H9 (cell line): Measurements from ENCODE around the gene OSBPL1A. TPM values are rescaled to one million over a fixed set of nuclear protein-coding genes. Genes with fewer than 3 reads are reported as not detected.
A peak's percentile ranks its signal among the peaks of the same experiment; 100 is the strongest.

Experiments used
- DNase-seq: peaks from one replicate; pipeline ENCODE4 v3.0.0-alpha.2; 2017
- H2AFZ ChIP-seq: one replicate; pipeline ENCODE4 v1.6.1; 2013; ENCODE audit warnings: mild to moderate bottlenecking, low read length, control low read depth, moderate library complexity
- H2AK5ac ChIP-seq: 2 replicates; pipeline ENCODE4 v1.6.1; 2013; ENCODE audit warnings: low read length, control low read depth, mixed read lengths; ENCODE audit not compliant: insufficient read length
- H2BK120ac ChIP-seq: one replicate; pipeline ENCODE4 v1.6.1; 2013; ENCODE audit warnings: low read depth, mild to moderate bottlenecking, low read length, control low read depth, inconsistent platforms; ENCODE audit not compliant: poor library complexity, severe bottlenecking
- H2BK12ac ChIP-seq: 2 replicates; pipeline ENCODE4 v1.6.1; 2013; ENCODE audit warnings: low read length, control low read depth, mixed read lengths, low read depth; ENCODE audit not compliant: insufficient read length
- H2BK15ac ChIP-seq: 2 replicates; pipeline ENCODE4 v1.6.1; 2013; ENCODE audit warnings: low read depth, low read length, control low read depth
- H2BK20ac ChIP-seq: one replicate; pipeline ENCODE4 v1.6.1; 2013; ENCODE audit warnings: low read depth, mild to moderate bottlenecking, low read length, control low read depth, inconsistent platforms; ENCODE audit not compliant: poor library complexity, severe bottlenecking
- H2BK5ac ChIP-seq: 2 replicates; pipeline ENCODE4 v1.6.1; 2013; ENCODE audit warnings: low read length, control low read depth, mixed read lengths; ENCODE audit not compliant: insufficient read length
- H3K14ac ChIP-seq: 2 replicates; pipeline ENCODE4 v1.6.1; 2013; ENCODE audit warnings: low read length, control low read depth; ENCODE audit not compliant: insufficient read depth
- H3K18ac ChIP-seq: 2 replicates; pipeline ENCODE4 v1.6.1; 2013; ENCODE audit warnings: low read depth, mild to moderate bottlenecking, mixed read lengths, low read length, control low read depth; ENCODE audit not compliant: insufficient read length
- H3K23ac ChIP-seq: 2 replicates; pipeline ENCODE4 v1.6.1; 2013; ENCODE audit warnings: low read length, control low read depth, mixed read lengths, low read depth; ENCODE audit not compliant: insufficient read length
- H3K23me2 ChIP-seq: 2 replicates; pipeline ENCODE4 v1.6.1; 2013; ENCODE audit warnings: low read depth, mild to moderate bottlenecking, mixed read lengths, low read length, control low read depth; ENCODE audit not compliant: insufficient read length, poor library complexity, severe bottlenecking
- H3K27ac ChIP-seq: 2 replicates; pipeline ENCODE4 v1.5.1; 2013; ENCODE audit warnings: low read length, control low read depth, mixed read lengths, low read depth; ENCODE audit not compliant: insufficient read length
- H3K27me3 ChIP-seq: 2 replicates; pipeline ENCODE4 v1.6.1; 2013; ENCODE audit warnings: low read length, control low read depth, inconsistent platforms; ENCODE audit not compliant: insufficient read depth
- H3K4ac ChIP-seq: 2 replicates; pipeline ENCODE4 v1.6.1; 2013; ENCODE audit warnings: low read depth, mild to moderate bottlenecking, control low read depth, inconsistent platforms, low read length, moderate library complexity
- H3K4me1 ChIP-seq: 2 replicates; pipeline ENCODE4 v1.6.1; 2013; ENCODE audit warnings: low read length, control low read depth, inconsistent platforms; ENCODE audit not compliant: insufficient read depth
- H3K4me2 ChIP-seq: 2 replicates; pipeline ENCODE4 v1.6.1; 2013; ENCODE audit warnings: low read length, control low read depth, mixed read lengths; ENCODE audit not compliant: insufficient read length, insufficient read depth
- H3K56ac ChIP-seq: 2 replicates; pipeline ENCODE4 v1.6.1; 2013; ENCODE audit warnings: low read depth, mild to moderate bottlenecking, mixed read lengths, low read length, control low read depth; ENCODE audit not compliant: insufficient read length
- H3K79me1 ChIP-seq: 2 replicates; pipeline ENCODE4 v1.6.1; 2013; ENCODE audit warnings: low read depth, mild to moderate bottlenecking, moderate library complexity, low read length, control low read depth, inconsistent platforms; ENCODE audit not compliant: insufficient read depth, poor library complexity, severe bottlenecking
- H3K79me2 ChIP-seq: 2 replicates; pipeline ENCODE4 v1.6.1; 2013; ENCODE audit warnings: low read length, control low read depth, inconsistent platforms; ENCODE audit not compliant: insufficient read depth
- H3K9ac ChIP-seq: 2 replicates; pipeline ENCODE4 v1.6.1; 2013; ENCODE audit warnings: low read length, control low read depth, mixed read lengths; ENCODE audit not compliant: insufficient read length; ENCODE audit errors: extremely low read depth
- H3K9me3 ChIP-seq: one replicate; pipeline ENCODE4 v1.6.1; 2013; ENCODE audit warnings: low read depth, low read length, inconsistent platforms; ENCODE audit not compliant: control insufficient read depth
- H3T11ph ChIP-seq: one replicate; pipeline ENCODE4 v1.6.1; 2013; ENCODE audit warnings: mild to moderate bottlenecking, low read length, control low read depth, inconsistent platforms
- H4K20me1 ChIP-seq: one replicate; pipeline ENCODE4 v1.6.1; 2013; ENCODE audit not compliant: control insufficient read depth, insufficient read length, insufficient read depth
- H4K5ac ChIP-seq: 2 replicates; pipeline ENCODE4 v1.6.1; 2013; ENCODE audit warnings: low read depth, mild to moderate bottlenecking, mixed read lengths, low read length, control low read depth; ENCODE audit not compliant: insufficient read length
- H4K8ac ChIP-seq: replicated peaks from 2 replicates; pipeline ENCODE4 v1.6.1; 2013; ENCODE audit warnings: low read length, control low read depth, mixed read lengths, low read depth; ENCODE audit not compliant: insufficient read length
- H4K91ac ChIP-seq: 2 replicates; pipeline ENCODE4 v1.6.1; 2013; ENCODE audit warnings: low read depth, mild to moderate bottlenecking, moderate library complexity, mixed read lengths, low read length, control low read depth; ENCODE audit not compliant: insufficient read length
- H3K27ac Mint-ChIP-seq, 3 experiments: 2 replicates in 2 of 3; 3 replicates in 1 of 3; pipeline ENCODE4 v1.8.0; 2020 to 2021; ENCODE audit warnings: mixed read lengths in 3 of 3, mild to moderate bottlenecking in 1 of 3, moderate library complexity in 1 of 3
- H3K27me3 Mint-ChIP-seq: 2 replicates; pipeline ENCODE4 v1.8.0; 2021; ENCODE audit warnings: low read depth, mild to moderate bottlenecking, moderate library complexity, mixed read lengths
- H3K36me3 Mint-ChIP-seq, 3 experiments: 2 replicates in 2 of 3; 3 replicates in 1 of 3; pipeline ENCODE4 v1.8.0; 2020 to 2021; ENCODE audit warnings: low read depth in 3 of 3, mixed read lengths in 3 of 3; ENCODE audit not compliant: insufficient read depth in 1 of 3
- H3K4me1 Mint-ChIP-seq, 2 experiments: 2 replicates each; pipeline ENCODE4 v1.8.0; 2020; ENCODE audit warnings: mixed read lengths in 2 of 2
- H3K4me3 Mint-ChIP-seq, 2 experiments: 2 replicates in 1 of 2; 3 replicates in 1 of 2; pipeline ENCODE4 v1.8.0; 2020 to 2021; ENCODE audit warnings: mild to moderate bottlenecking in 2 of 2, mixed read lengths in 2 of 2, moderate library complexity in 1 of 2
- H3K9me3 Mint-ChIP-seq, 2 experiments: 2 replicates in 1 of 2; 3 replicates in 1 of 2; pipeline ENCODE4 v1.8.0; 2020; ENCODE audit warnings: mild to moderate bottlenecking in 2 of 2, mixed read lengths in 2 of 2, moderate library complexity in 1 of 2
- WGBS: extraction: QIAGEN DNeasy Blood & Tissue Kit; methylation state at CpG from one replicate; pipeline ENCODE4 v1.1.7; 2013; ENCODE audit warnings: missing lambda C conversion rate, low lambda C conversion rate, mixed read lengths; ENCODE audit not compliant: insufficient read length; ENCODE audit errors: extremely low coverage; 5-methylcytosine and 5-hydroxymethylcytosine counted together
- total RNA-seq: library from RNA; stranded (reverse); gene quantifications from 2 replicates; pipeline ENCODE4 v1.2.1, GENCODE V29; 2021
- TF ChIP-seq, protein P1 (sequence below): fragments of 200-600 bp; sonication (generic); conservative IDR thresholded peaks from 3 replicates; pipeline ENCODE4 v1.8.0; 2021; ENCODE audit warnings: antibody characterized with exemption, mild to moderate bottlenecking

The OSBPL1A gene
- total RNA-seq, 1 experiment from 2014 or later: 33.9 TPM

DNA sequence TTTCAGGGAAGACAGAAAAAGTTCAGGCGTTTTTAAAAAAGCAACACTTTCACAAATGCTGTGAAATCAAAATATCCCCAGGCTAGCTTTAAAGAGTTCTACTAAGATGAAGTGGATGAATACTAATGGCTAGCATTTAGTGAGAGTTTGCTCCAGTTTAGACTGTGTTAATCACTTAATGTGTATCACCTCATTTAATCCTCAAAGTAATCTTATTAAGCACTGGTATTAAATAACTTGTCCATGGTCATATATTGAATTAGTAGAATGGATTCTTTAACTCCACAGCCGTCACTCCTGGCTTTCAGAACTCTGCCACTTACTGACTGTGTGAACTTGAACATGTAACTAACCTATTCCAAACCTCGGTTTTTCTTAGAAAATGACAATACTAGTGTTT, 192.7 kb downstream of the OSBPL1A start:
- Histone ChIP-seq H3K9me3 (no peaks in the 10 kb centered on the region), H4K20me1 (no peaks in the 10 kb centered on the region), H3K56ac (no peak overlapping the region), H2AK5ac (no peak overlapping the region), H3K79me2 (no peaks in the 10 kb centered on the region), H2BK20ac (no peak overlapping the region), H2BK12ac (no peak overlapping the region), H2BK5ac (no peak overlapping the region), H3K27ac (no peak overlapping the region), H2BK120ac (no peak overlapping the region), H2BK15ac (no peak overlapping the region), H2AFZ (no peak overlapping the region), H3T11ph (no peak overlapping the region), H3K23ac (no peak overlapping the region), H3K27me3 (no peaks in the 10 kb centered on the region), H3K4ac (no peak overlapping the region), H4K5ac (no peak overlapping the region), H3K23me2 (no peaks in the 10 kb centered on the region), H3K4me1 (peaks cover 7% of the 10 kb centered on the region; the same call in 1 of the 2 replicates), H4K91ac (no peak overlapping the region), H3K18ac (no peak overlapping the region), H3K14ac (no peak overlapping the region), H3K79me1 (no peaks in the 10 kb centered on the region), H3K9ac (no peak overlapping the region), H3K4me2 (no peak overlapping the region), H4K8ac (no peak overlapping the region)
- Mint-ChIP-seq H3K4me3 (no peak overlapping the region), H3K9me3 (no peaks in the 10 kb centered on the region), H3K27ac (peak overlapping the region in 2 of 3 experiments; percentile 47 to 71; a peak in 3 of 7 replicates), H3K27me3 (no peaks in the 10 kb centered on the region), H3K4me1 (peaks cover 15 to 18% of the 10 kb centered on the region in 2 experiments), H3K36me3 (peaks cover 0 to 4% (median 0%) of the 10 kb centered on the region in 3 experiments; a peak in 2 of 7 replicates)
- TF ChIP-seq, protein P1, sequence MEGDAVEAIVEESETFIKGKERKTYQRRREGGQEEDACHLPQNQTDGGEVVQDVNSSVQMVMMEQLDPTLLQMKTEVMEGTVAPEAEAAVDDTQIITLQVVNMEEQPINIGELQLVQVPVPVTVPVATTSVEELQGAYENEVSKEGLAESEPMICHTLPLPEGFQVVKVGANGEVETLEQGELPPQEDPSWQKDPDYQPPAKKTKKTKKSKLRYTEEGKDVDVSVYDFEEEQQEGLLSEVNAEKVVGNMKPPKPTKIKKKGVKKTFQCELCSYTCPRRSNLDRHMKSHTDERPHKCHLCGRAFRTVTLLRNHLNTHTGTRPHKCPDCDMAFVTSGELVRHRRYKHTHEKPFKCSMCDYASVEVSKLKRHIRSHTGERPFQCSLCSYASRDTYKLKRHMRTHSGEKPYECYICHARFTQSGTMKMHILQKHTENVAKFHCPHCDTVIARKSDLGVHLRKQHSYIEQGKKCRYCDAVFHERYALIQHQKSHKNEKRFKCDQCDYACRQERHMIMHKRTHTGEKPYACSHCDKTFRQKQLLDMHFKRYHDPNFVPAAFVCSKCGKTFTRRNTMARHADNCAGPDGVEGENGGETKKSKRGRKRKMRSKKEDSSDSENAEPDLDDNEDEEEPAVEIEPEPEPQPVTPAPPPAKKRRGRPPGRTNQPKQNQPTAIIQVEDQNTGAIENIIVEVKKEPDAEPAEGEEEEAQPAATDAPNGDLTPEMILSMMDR: no peak
- WGBS: no CpG with 5 or more reads among the region's 3 CpGs
- DNase-seq: no peak
